Measurements from ENCODE around the gene AQP5.

The AQP5 gene

GRCh38 chr12:49964849-49965624 is 3.4 kb downstream of the AQP5 start:
- Histone ChIP-seq H3K9me3 (ENCODE audit: control insufficient read depth, low read length) (no peaks in the 10 kb centered on the region), H3K4me3 (ENCODE audit: low read length) (no peak overlapping the region), H3K9ac (ENCODE audit: low read length) (no peak overlapping the region), H3K36me3 (ENCODE audit: control insufficient read depth, insufficient read depth, low read length) (no peaks in the 10 kb centered on the region), H3K4me1 (ENCODE audit: control insufficient read depth, insufficient read depth, low read length) (peaks cover 46% of the 10 kb centered on the region), H3K27me3 (ENCODE audit: control insufficient read depth, insufficient read depth, low read length) (peaks cover 69% of the 10 kb centered on the region)

- Histone ChIP-seq H3K4me1 (ENCODE audit: control insufficient read depth, insufficient read depth, low read length) (peaks cover 38% of the 10 kb centered on the region), H3K4me3 (ENCODE audit: low read length) (no peak overlapping the region), H3K9ac (ENCODE audit: low read length) (no peak overlapping the region), H3K27me3 (ENCODE audit: control insufficient read depth, insufficient read depth, low read length) (peaks cover 61% of the 10 kb centered on the region), H3K9me3 (ENCODE audit: control insufficient read depth, low read length) (no peaks in the 10 kb centered on the region), H3K36me3 (ENCODE audit: control insufficient read depth, insufficient read depth, low read length) (no peaks in the 10 kb centered on the region)
Measured at GRCh38 chr12:49965836-49966235, 4.2 kb downstream of the AQP5 start.

- Histone ChIP-seq H3K36me3 (ENCODE audit: control insufficient read depth, insufficient read depth, low read length) (no peaks in the 10 kb centered on the region), H3K27me3 (ENCODE audit: control insufficient read depth, insufficient read depth, low read length) (peaks cover 54% of the 10 kb centered on the region), H3K9ac (ENCODE audit: low read length) (no peak overlapping the region), H3K9me3 (ENCODE audit: control insufficient read depth, low read length) (no peaks in the 10 kb centered on the region), H3K4me1 (ENCODE audit: control insufficient read depth, insufficient read depth, low read length) (peaks cover 36% of the 10 kb centered on the region), H3K4me3 (ENCODE audit: low read length) (no peak overlapping the region)
Measured at GRCh38 chr12:49966511-49967041, 4.9 kb downstream of the AQP5 start.

- Histone ChIP-seq H3K27me3 (ENCODE audit: control insufficient read depth, insufficient read depth, low read length) (peaks cover 49% of the 10 kb centered on the region), H3K4me3 (ENCODE audit: low read length) (no peak overlapping the region), H3K4me1 (ENCODE audit: control insufficient read depth, insufficient read depth, low read length) (peaks cover 36% of the 10 kb centered on the region), H3K9ac (ENCODE audit: low read length) (peak overlapping the region; percentile 28), H3K9me3 (ENCODE audit: control insufficient read depth, low read length) (no peaks in the 10 kb centered on the region), H3K36me3 (ENCODE audit: control insufficient read depth, insufficient read depth, low read length) (no peaks in the 10 kb centered on the region)
Measured at GRCh38 chr12:49967042-49967776, 5.5 kb downstream of the AQP5 start.

GRCh38 chr12:49967777-49968250 is 6.1 kb downstream of the AQP5 start:
- H3K4me3 ChIP-seq (ENCODE audit: low read length): no peak overlapping the region
- no peak overlapping the region for H3K9ac ChIP-seq (ENCODE audit: low read length)
- peaks cover 31% of the 10 kb centered on the region for H3K4me1 ChIP-seq (ENCODE audit: control insufficient read depth, insufficient read depth, low read length)
- H3K9me3 ChIP-seq (ENCODE audit: control insufficient read depth, low read length): no peaks in the 10 kb centered on the region
- H3K36me3 ChIP-seq (ENCODE audit: control insufficient read depth, insufficient read depth, low read length): no peaks in the 10 kb centered on the region
- H3K27me3 ChIP-seq (ENCODE audit: control insufficient read depth, insufficient read depth, low read length): peaks cover 44% of the 10 kb centered on the region

GRCh38 chr12:49968471-49968870 is 6.8 kb downstream of the AQP5 start:
- Histone ChIP-seq H3K9ac (ENCODE audit: low read length) (no peak overlapping the region), H3K4me3 (ENCODE audit: low read length) (no peak overlapping the region), H3K27me3 (ENCODE audit: control insufficient read depth, insufficient read depth, low read length) (peaks cover 38% of the 10 kb centered on the region), H3K4me1 (ENCODE audit: control insufficient read depth, insufficient read depth, low read length) (peaks cover 25% of the 10 kb centered on the region), H3K36me3 (ENCODE audit: control insufficient read depth, insufficient read depth, low read length) (no peaks in the 10 kb centered on the region), H3K9me3 (ENCODE audit: control insufficient read depth, low read length) (no peaks in the 10 kb centered on the region)

GRCh38 chr12:49969027-49969426 is 7.4 kb downstream of the AQP5 start:
- Histone ChIP-seq H3K4me1 (ENCODE audit: control insufficient read depth, insufficient read depth, low read length) (peaks cover 22% of the 10 kb centered on the region), H3K36me3 (ENCODE audit: control insufficient read depth, insufficient read depth, low read length) (no peaks in the 10 kb centered on the region), H3K9me3 (ENCODE audit: control insufficient read depth, low read length) (no peaks in the 10 kb centered on the region), H3K9ac (ENCODE audit: low read length) (no peak overlapping the region), H3K4me3 (ENCODE audit: low read length) (no peak overlapping the region), H3K27me3 (ENCODE audit: control insufficient read depth, insufficient read depth, low read length) (peaks cover 32% of the 10 kb centered on the region)

GRCh38 chr12:49969651-49970429 is 8.2 kb downstream of the AQP5 start:
- H3K9me3 ChIP-seq (ENCODE audit: control insufficient read depth, low read length): no peaks in the 10 kb centered on the region
- H3K27me3 ChIP-seq (ENCODE audit: control insufficient read depth, insufficient read depth, low read length): peaks cover 24% of the 10 kb centered on the region
- H3K9ac ChIP-seq (ENCODE audit: low read length): no peak overlapping the region
- peaks cover 29% of the 10 kb centered on the region for H3K4me1 ChIP-seq (ENCODE audit: control insufficient read depth, insufficient read depth, low read length)
- no peaks in the 10 kb centered on the region for H3K36me3 ChIP-seq (ENCODE audit: control insufficient read depth, insufficient read depth, low read length)
- no peak overlapping the region for H3K4me3 ChIP-seq (ENCODE audit: low read length)

GRCh38 chr12:49970658-49971057 is 9.0 kb downstream of the AQP5 start:
- no peak overlapping the region for H3K9ac ChIP-seq (ENCODE audit: low read length)
- H3K36me3 ChIP-seq (ENCODE audit: control insufficient read depth, insufficient read depth, low read length): no peaks in the 10 kb centered on the region
- H3K4me3 ChIP-seq (ENCODE audit: low read length): no peak overlapping the region
- no peaks in the 10 kb centered on the region for H3K9me3 ChIP-seq (ENCODE audit: control insufficient read depth, low read length)
- peaks cover 19% of the 10 kb centered on the region for H3K27me3 ChIP-seq (ENCODE audit: control insufficient read depth, insufficient read depth, low read length)
- peaks cover 30% of the 10 kb centered on the region for H3K4me1 ChIP-seq (ENCODE audit: control insufficient read depth, insufficient read depth, low read length)

- Histone ChIP-seq H3K4me3 (ENCODE audit: low read length) (no peak overlapping the region), H3K9ac (ENCODE audit: low read length) (no peak overlapping the region), H3K9me3 (ENCODE audit: control insufficient read depth, low read length) (no peaks in the 10 kb centered on the region), H3K27me3 (ENCODE audit: control insufficient read depth, insufficient read depth, low read length) (peaks cover 19% of the 10 kb centered on the region), H3K36me3 (ENCODE audit: control insufficient read depth, insufficient read depth, low read length) (no peaks in the 10 kb centered on the region), H3K4me1 (ENCODE audit: control insufficient read depth, insufficient read depth, low read length) (peaks cover 30% of the 10 kb centered on the region)
Measured at GRCh38 chr12:49971141-49971540, 9.5 kb downstream of the AQP5 start.

- Histone ChIP-seq H3K4me1 (ENCODE audit: control insufficient read depth, insufficient read depth, low read length) (peaks cover 29% of the 10 kb centered on the region), H3K4me3 (ENCODE audit: low read length) (no peak overlapping the region), H3K36me3 (ENCODE audit: control insufficient read depth, insufficient read depth, low read length) (no peaks in the 10 kb centered on the region), H3K9ac (ENCODE audit: low read length) (no peak overlapping the region), H3K27me3 (ENCODE audit: control insufficient read depth, insufficient read depth, low read length) (peaks cover 19% of the 10 kb centered on the region), H3K9me3 (ENCODE audit: control insufficient read depth, low read length) (no peaks in the 10 kb centered on the region)
Measured at GRCh38 chr12:49972129-49972528, 10.5 kb downstream of the AQP5 start.

Measured in mucosa of stomach (tissue), 1 donor.